PFSK-1 (cell line): ENCODE measurements around the gene VPS35L.

Experiments used
- FOXP2 ChIP-seq: optimal IDR thresholded peaks from 2 replicates; pipeline ENCODE3; 2011; ENCODE audit warnings: borderline replicate concordance, control low read depth, inconsistent platforms; ENCODE audit not compliant: insufficient read depth; ENCODE audit errors: extremely low read length, extremely low read depth
- POLR2AphosphoS5 ChIP-seq: IDR thresholded peaks from 2 replicates; pipeline ENCODE4 v1.6.1; 2012; ENCODE audit warnings: low read depth, mild to moderate bottlenecking, control low read depth, low read length, moderate library complexity
- SIN3A ChIP-seq: IDR thresholded peaks from 2 replicates; pipeline ENCODE4 v1.6.1; 2012; ENCODE audit warnings: mild to moderate bottlenecking, low read length, moderate library complexity, borderline replicate concordance; ENCODE audit not compliant: insufficient read depth
- TAF1 ChIP-seq: IDR thresholded peaks from 2 replicates; pipeline ENCODE4 v1.6.1; 2012; ENCODE audit warnings: low read length, control low read depth, borderline replicate concordance; ENCODE audit not compliant: insufficient read depth
- TF ChIP-seq, protein P1 (sequence below), 2 experiments: IDR thresholded peaks; 2 replicates each; pipeline versions ENCODE4 v1.6.1 to v1.8.0; 2011 to 2012; ENCODE audit warnings: low read depth in 2 of 2, low read length in 2 of 2, control low read depth in 1 of 2, inconsistent platforms in 1 of 2, mild to moderate bottlenecking in 1 of 2, moderate library complexity in 1 of 2; ENCODE audit not compliant: insufficient read depth in 1 of 2

Gene VPS35L

DNA sequence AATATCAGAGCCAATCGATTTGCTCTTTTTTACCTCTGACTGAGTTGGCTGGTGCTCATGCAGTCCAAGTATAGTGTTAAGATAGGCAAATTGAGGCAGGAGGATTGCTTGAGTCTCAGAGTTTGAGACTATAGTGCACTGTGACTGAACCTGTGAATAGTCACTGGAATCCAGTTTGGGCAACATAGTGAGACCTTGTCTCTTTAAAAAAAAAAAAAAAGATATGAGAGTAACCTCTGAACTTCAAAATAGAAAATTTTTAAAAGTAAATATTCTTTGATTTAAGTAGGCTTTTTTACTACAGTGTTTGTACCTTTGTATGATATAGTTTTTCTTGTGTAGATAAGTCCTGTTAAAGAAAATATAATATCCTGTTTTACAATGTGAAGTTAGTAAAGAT lies 28.3 kb upstream of the VPS35L start:
- TF ChIP-seq TAF1 (no peak), POLR2AphosphoS5 (no peak), FOXP2 (no peak)

- TF ChIP-seq SIN3A (no peak), TAF1 (no peak), FOXP2 (no peak), POLR2AphosphoS5 (no peak)
- TF ChIP-seq, protein P1, sequence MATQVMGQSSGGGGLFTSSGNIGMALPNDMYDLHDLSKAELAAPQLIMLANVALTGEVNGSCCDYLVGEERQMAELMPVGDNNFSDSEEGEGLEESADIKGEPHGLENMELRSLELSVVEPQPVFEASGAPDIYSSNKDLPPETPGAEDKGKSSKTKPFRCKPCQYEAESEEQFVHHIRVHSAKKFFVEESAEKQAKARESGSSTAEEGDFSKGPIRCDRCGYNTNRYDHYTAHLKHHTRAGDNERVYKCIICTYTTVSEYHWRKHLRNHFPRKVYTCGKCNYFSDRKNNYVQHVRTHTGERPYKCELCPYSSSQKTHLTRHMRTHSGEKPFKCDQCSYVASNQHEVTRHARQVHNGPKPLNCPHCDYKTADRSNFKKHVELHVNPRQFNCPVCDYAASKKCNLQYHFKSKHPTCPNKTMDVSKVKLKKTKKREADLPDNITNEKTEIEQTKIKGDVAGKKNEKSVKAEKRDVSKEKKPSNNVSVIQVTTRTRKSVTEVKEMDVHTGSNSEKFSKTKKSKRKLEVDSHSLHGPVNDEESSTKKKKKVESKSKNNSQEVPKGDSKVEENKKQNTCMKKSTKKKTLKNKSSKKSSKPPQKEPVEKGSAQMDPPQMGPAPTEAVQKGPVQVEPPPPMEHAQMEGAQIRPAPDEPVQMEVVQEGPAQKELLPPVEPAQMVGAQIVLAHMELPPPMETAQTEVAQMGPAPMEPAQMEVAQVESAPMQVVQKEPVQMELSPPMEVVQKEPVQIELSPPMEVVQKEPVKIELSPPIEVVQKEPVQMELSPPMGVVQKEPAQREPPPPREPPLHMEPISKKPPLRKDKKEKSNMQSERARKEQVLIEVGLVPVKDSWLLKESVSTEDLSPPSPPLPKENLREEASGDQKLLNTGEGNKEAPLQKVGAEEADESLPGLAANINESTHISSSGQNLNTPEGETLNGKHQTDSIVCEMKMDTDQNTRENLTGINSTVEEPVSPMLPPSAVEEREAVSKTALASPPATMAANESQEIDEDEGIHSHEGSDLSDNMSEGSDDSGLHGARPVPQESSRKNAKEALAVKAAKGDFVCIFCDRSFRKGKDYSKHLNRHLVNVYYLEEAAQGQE (IDR thresholded peaks at IDR 0.05; ENCODE audit: insufficient read depth in 1 of 2, low read depth in 2 of 2, low read length in 2 of 2), result no peak
Observed at GRCh38 chr16:19528666-19529065, 26.8 kb upstream of the VPS35L start.

DNA sequence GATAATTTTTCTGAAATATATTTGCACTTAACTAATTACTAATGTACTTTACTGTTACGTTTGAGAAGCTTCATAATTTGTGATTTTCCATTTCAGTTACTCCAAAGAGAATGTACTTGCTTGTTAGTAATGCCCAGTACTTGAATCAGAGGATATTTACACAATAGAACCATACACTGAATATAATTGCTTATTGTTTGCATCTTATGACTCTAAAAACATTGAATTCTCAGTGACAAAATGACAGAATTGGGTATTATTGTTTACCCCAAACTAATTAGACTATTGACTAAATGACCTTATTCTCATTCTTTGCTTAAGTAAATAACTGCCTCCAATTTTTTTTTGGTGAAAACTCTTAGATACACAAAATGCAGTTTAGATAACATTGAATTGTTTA lies 22.9 kb upstream of the VPS35L start:
- TF ChIP-seq POLR2AphosphoS5 (no peak), SIN3A (no peak)

- TF ChIP-seq TAF1 (no peak), SIN3A (no peak), FOXP2 (no peak)
- TF ChIP-seq, protein P1 (IDR thresholded peaks at IDR 0.05; ENCODE audit: insufficient read depth in 1 of 2, low read depth in 2 of 2, low read length in 2 of 2), result no peak
Observed at GRCh38 chr16:19540241-19540970, 15.1 kb upstream of the VPS35L start.

GRCh38 chr16:19542138-19542821 lies 13.2 kb upstream of the VPS35L start:
- TF ChIP-seq TAF1 (no peak), FOXP2 (no peak), POLR2AphosphoS5 (no peak), SIN3A (no peak)
- TF ChIP-seq, protein P1 (IDR thresholded peaks at IDR 0.05; ENCODE audit: insufficient read depth in 1 of 2, low read depth in 2 of 2, low read length in 2 of 2), result no peak

GRCh38 chr16:19548144-19548543 lies 7.4 kb upstream of the VPS35L start:
- TF ChIP-seq FOXP2 (no peak), POLR2AphosphoS5 (no peak), TAF1 (no peak), SIN3A (no peak)
- TF ChIP-seq, protein P1 (IDR thresholded peaks at IDR 0.05; ENCODE audit: insufficient read depth in 1 of 2, low read depth in 2 of 2, low read length in 2 of 2), result no peak
